K562 (cell line): Measurements from ENCODE around the gene PROKR1. TPM values are rescaled to one million over a fixed set of nuclear protein-coding genes. Genes with fewer than 3 reads are reported as not detected.

Experiments used
- ATAC-seq: fragments of 200-7000 bp; cut with Tn5 transposase; 3 replicates; pipeline ENCODE4 v1.9.1; 2020; ENCODE audit warnings: moderate library complexity
- BruUV-seq: library from RNA; stranded (reverse); fragments of 400-500 nt; replicated peaks from 2 replicates; lab custom pipeline; 2021; lab: Mats Ljungman, UMichigan
- CTCF ChIA-PET: fragments of 300-600 bp; formaldehyde crosslinking; extraction: SDS; loops from one replicate; lab custom pipeline; 2021; ENCODE audit warnings: low intra/inter-chr PET ratio; lab: Yijun Ruan, JAX
- POLR2A ChIA-PET: fragments of 300-600, 350-650 bp; sonication (Branson Sonifier 250); formaldehyde crosslinking; extraction: SDS; loops from one replicate; lab custom pipeline; 2021; ENCODE audit warnings: antibody characterized with exemption, inconsistent platforms; lab: Yijun Ruan, JAX
- DNase-seq, 4 experiments: peaks; one replicate each; pipeline versions ENCODE4 v3.0.0 to v3.0.0-alpha.2; 2011 to 2018; ENCODE audit warnings: low spot score in 3 of 4, mixed read lengths in 3 of 4; ENCODE audit errors: extremely low read depth in 1 of 4
- FAIRE-seq: peaks from 2 replicates; lab custom pipeline; 2011; peaks lifted over from hg19 to GRCh38; lab: Jason Lieb, UNC
- H2AFZ ChIP-seq: 2 replicates; pipeline ENCODE4 v1.6.0; 2011; ENCODE audit warnings: low read depth, low read length, control low read depth, inconsistent platforms
- H3K27ac ChIP-seq: fragments of 200-600 bp; 3 replicates; pipeline ENCODE4 v1.8.0; 2011; ENCODE audit warnings: low read depth, mild to moderate bottlenecking, control low read depth, inconsistent platforms, low read length, moderate library complexity, mixed read lengths; ENCODE audit errors: extremely low read depth
- H3K27me3 ChIP-seq, 2 experiments: fragments of 300-600 bp in 1 of 2; 2 replicates in 1 of 2; 3 replicates in 1 of 2; pipeline versions ENCODE4 v1.6.0 to v1.8.0; 2011; ENCODE audit warnings: inconsistent platforms in 2 of 2, low read length in 2 of 2, mild to moderate bottlenecking in 1 of 2, mixed read lengths in 1 of 2, moderate library complexity in 1 of 2; ENCODE audit not compliant: control insufficient read depth in 2 of 2, insufficient read depth in 2 of 2
- H3K36me3 ChIP-seq: fragments of 300-600 bp; 3 replicates; pipeline ENCODE4 v1.8.0; 2011; ENCODE audit warnings: mild to moderate bottlenecking, low read length, inconsistent platforms; ENCODE audit not compliant: control insufficient read depth, insufficient read depth
- H3K4me1 ChIP-seq, 2 experiments: fragments of 200-600 bp in 1 of 2; replicated peaks in 1 of 2; 2 replicates in 1 of 2; 3 replicates in 1 of 2; pipeline versions ENCODE4 v1.5.1 to v1.8.0; 2011; ENCODE audit warnings: inconsistent platforms in 2 of 2, low read length in 2 of 2, mild to moderate bottlenecking in 1 of 2, mixed read lengths in 1 of 2, moderate library complexity in 1 of 2; ENCODE audit not compliant: control insufficient read depth in 2 of 2, insufficient read depth in 2 of 2
- H3K4me2 ChIP-seq: 2 replicates; pipeline ENCODE4 v1.6.1; 2011; ENCODE audit warnings: low read length, control low read depth, inconsistent platforms, mixed read lengths; ENCODE audit not compliant: insufficient read depth
- H3K4me3 ChIP-seq: fragments of 200-600 bp; sonication (generic), shearing (Covaris generic); 2 replicates; pipeline ENCODE4 v1.5.1; 2016; ENCODE audit warnings: control low read depth, inconsistent platforms
- H3K79me2 ChIP-seq: fragments of 200-600 bp; 3 replicates; pipeline ENCODE4 v1.8.0; 2011; ENCODE audit warnings: low read length, inconsistent platforms; ENCODE audit not compliant: control insufficient read depth, insufficient read depth
- H3K9ac ChIP-seq, 2 experiments: 2 replicates each; pipeline versions ENCODE4 v1.6.0 to v1.6.1; 2011; ENCODE audit warnings: low read depth in 2 of 2, low read length in 2 of 2, control low read depth in 1 of 2, inconsistent platforms in 1 of 2, mild to moderate bottlenecking in 1 of 2, mixed read lengths in 1 of 2; ENCODE audit not compliant: insufficient read depth in 1 of 2
- H3K9me1 ChIP-seq: one replicate; pipeline ENCODE4 v1.6.0; 2011; ENCODE audit warnings: inconsistent platforms, mild to moderate bottlenecking, low read length, moderate library complexity; ENCODE audit not compliant: control insufficient read depth, insufficient read depth
- H3K9me3 ChIP-seq: replicated peaks from 2 replicates; pipeline ENCODE4 v1.5.1; 2011; ENCODE audit warnings: low read depth, low read length, inconsistent platforms; ENCODE audit not compliant: control insufficient read depth, insufficient read depth
- H4K20me1 ChIP-seq: replicated peaks from 2 replicates; pipeline ENCODE4 v1.6.1; 2011; ENCODE audit warnings: low read length, inconsistent platforms, mixed read lengths; ENCODE audit not compliant: control insufficient read depth, insufficient read depth
- BRD9 ChIP-seq: fragments of 450-650 bp; IDR thresholded peaks from 2 replicates; pipeline ENCODE4 v1.6.1; 2018; ENCODE audit warnings: low read depth; ENCODE audit not compliant: partially characterized antibody
- CBFA2T2 ChIP-seq: fragments of 450-650 bp; conservative IDR thresholded peaks from 2 replicates; pipeline ENCODE4 v1.6.1; 2017; ENCODE audit warnings: mild to moderate bottlenecking
- CBX3 ChIP-seq, 2 experiments: IDR thresholded peaks; 1 replicate in 1 of 2; 2 replicates in 1 of 2; pipeline ENCODE4 v1.6.1; 2012; ENCODE audit warnings: inconsistent platforms in 2 of 2, low read length in 2 of 2, borderline replicate concordance in 1 of 2, control low read depth in 1 of 2
- CEBPG ChIP-seq, 3 experiments: fragments of 200-800 bp in 1 of 3; sonication (Bioruptor generic) in 1 of 3; sonication (generic) in 1 of 3; formaldehyde crosslinking in 1 of 3; IDR thresholded peaks in 2 of 3; conservative IDR thresholded peaks in 1 of 3; 2 replicates each; pipeline versions ENCODE4 v1.6.1 to v1.8.0; 2016 to 2022; ENCODE audit warnings: missing compliant biosample characterization in 2 of 3, missing genetic modification characterization in 2 of 3, mild to moderate bottlenecking in 1 of 3, missing genetic modification reagents in 1 of 3
- KDM4B ChIP-seq, 2 experiments: fragments of 450-650 bp in 1 of 2; sonication (generic) in 1 of 2; IDR thresholded peaks; 2 replicates each; pipeline ENCODE4 v1.6.1; 2016 to 2017; ENCODE audit warnings: borderline replicate concordance in 2 of 2, antibody characterized with exemption in 1 of 2, low read depth in 1 of 2, mild to moderate bottlenecking in 1 of 2
- MAZ ChIP-seq, 2 experiments: fragments of 450-650 bp in 1 of 2; sonication (generic) in 1 of 2; formaldehyde crosslinking; IDR thresholded peaks in 1 of 2; conservative IDR thresholded peaks in 1 of 2; 2 replicates each; pipeline versions ENCODE4 v1.4.0 to v1.5.0; 2020; ENCODE audit warnings: mild to moderate bottlenecking in 1 of 2, missing genetic modification reagents in 1 of 2
- MIER1 ChIP-seq: fragments of 450-650 bp; IDR thresholded peaks from 2 replicates; pipeline ENCODE4 v1.6.1; 2016; ENCODE audit warnings: antibody characterized with exemption, mild to moderate bottlenecking, low read depth
- SMAD3 ChIP-seq: fragments of 450-650 bp; formaldehyde crosslinking; conservative IDR thresholded peaks from 2 replicates; pipeline ENCODE4 v1.4.0; 2020; ENCODE audit warnings: mild to moderate bottlenecking
- STAT5A ChIP-seq: IDR thresholded peaks from 2 replicates; pipeline ENCODE4 v1.6.1; 2012; ENCODE audit warnings: low read length, inconsistent platforms, borderline replicate concordance
- TAL1 ChIP-seq: fragments of 450-650 bp; IDR thresholded peaks from 2 replicates; pipeline ENCODE4 v1.6.1; 2016; ENCODE audit warnings: mild to moderate bottlenecking
- TCF3 ChIP-seq: sonication (generic); formaldehyde crosslinking; IDR thresholded peaks from 2 replicates; pipeline ENCODE4 v1.4.0; 2020; ENCODE audit warnings: mild to moderate bottlenecking, missing genetic modification reagents
- TEAD1 ChIP-seq, 2 experiments: fragments of 450-650 bp in 1 of 2; sonication (generic) in 1 of 2; formaldehyde crosslinking; IDR thresholded peaks; 2 replicates each; pipeline versions ENCODE4 v1.4.0 to v1.8.0; 2020 to 2022; ENCODE audit warnings: mild to moderate bottlenecking in 2 of 2, missing genetic modification reagents in 1 of 2
- YY1 ChIP-seq, 3 experiments: IDR thresholded peaks; 2 replicates each; pipeline ENCODE4 v1.6.1; 2011; ENCODE audit warnings: low read length in 2 of 3, mild to moderate bottlenecking in 2 of 3, moderate library complexity in 2 of 3, borderline replicate concordance in 1 of 3, control low read depth in 1 of 3, low read depth in 1 of 3; ENCODE audit not compliant: insufficient read depth in 3 of 3, insufficient replicate concordance in 2 of 3, control insufficient read depth in 1 of 3, insufficient read length in 1 of 3; ENCODE audit errors: extremely low read depth in 1 of 3
- whole genome bisulfite sequencing: fragments of 100-300 bp; shearing (Covaris generic); methylation state at CpG from one replicate; pipeline ENCODE4 v1.1.6; 2016; ENCODE audit warnings: low coverage, mixed read lengths; ENCODE audit not compliant: insufficient coverage; ENCODE audit errors: missing lambda C conversion rate; 5-methylcytosine and 5-hydroxymethylcytosine counted together
- in situ Hi-C: fragments of 300-500 bp; cut with MboI; formaldehyde crosslinking; loops from 4 replicates; pipeline ENCODE4 v1.15.0; 2018; ENCODE audit warnings: inconsistent platforms, mixed read lengths
- intact Hi-C: fragments of 100-400 bp; cut with micrococcal nuclease; formaldehyde crosslinking; loops from 2 replicates; pipeline ENCODE4 v1.14.2; 2022
- polyA plus RNA-seq, 8 experiments: library from polyadenylated mRNA; depleted of rRNA in 4 of 8; stranded (reverse) in 5 of 8; unstranded in 3 of 8; fragments of >200 nt; fragmentation: Nextera tagmentation in 2 of 8; fragmentation: Illumina TruSeq in 1 of 8; extraction: Ambion mirVana in 2 of 8; extraction: Trizol in 1 of 8; gene quantifications; 2 replicates each; pipeline versions ENCODE4 v1.2.1 to v1.2.3, GENCODE V29; 2011 to 2014; ENCODE audit warnings: inconsistent platforms in 1 of 8, missing spikeins in 1 of 8
- total RNA-seq, 7 experiments: library from RNA; depleted of rRNA in 6 of 7; stranded (reverse); fragments of >200 nt in 6 of 7; fragmentation: Illumina TruSeq in 2 of 7; extraction: Trizol in 2 of 7; gene quantifications; 2 replicates each; pipeline versions ENCODE4 v1.2.1 to v1.2.3, GENCODE V29; 2011 to 2021; ENCODE audit warnings: low replicate concordance in 1 of 7
- TF ChIP-seq, protein P1 (sequence below), 2 experiments: IDR thresholded peaks in 1 of 2; conservative IDR thresholded peaks in 1 of 2; 2 replicates each; pipeline ENCODE4 v1.6.1; 2016; ENCODE audit warnings: low read depth in 2 of 2, mild to moderate bottlenecking in 1 of 2, missing compliant biosample characterization in 1 of 2, missing genetic modification characterization in 1 of 2, moderate library complexity in 1 of 2
- TF ChIP-seq, protein P2 (sequence below), 2 experiments: fragments of 450-650 bp in 1 of 2; sonication (generic) in 1 of 2; formaldehyde crosslinking in 1 of 2; IDR thresholded peaks in 1 of 2; conservative IDR thresholded peaks in 1 of 2; 2 replicates each; pipeline versions ENCODE4 v1.6.1 to v1.8.1; 2016 to 2023; ENCODE audit warnings: mild to moderate bottlenecking in 2 of 2, moderate library complexity in 2 of 2, inconsistent platforms in 1 of 2, missing genetic modification reagents in 1 of 2
- TF ChIP-seq, protein P3 (sequence below): fragments of 450-650 bp; IDR thresholded peaks from 2 replicates; pipeline ENCODE4 v1.6.1; 2016

PROKR1 gene
- total and polyA plus RNA-seq, 9 of the 15 experiments (the other 6 are each of a cell fraction or from before 2014, with no cell fraction given), result 0.01 to 0.18 (median 0.09) TPM; not detected in 1

DNA sequence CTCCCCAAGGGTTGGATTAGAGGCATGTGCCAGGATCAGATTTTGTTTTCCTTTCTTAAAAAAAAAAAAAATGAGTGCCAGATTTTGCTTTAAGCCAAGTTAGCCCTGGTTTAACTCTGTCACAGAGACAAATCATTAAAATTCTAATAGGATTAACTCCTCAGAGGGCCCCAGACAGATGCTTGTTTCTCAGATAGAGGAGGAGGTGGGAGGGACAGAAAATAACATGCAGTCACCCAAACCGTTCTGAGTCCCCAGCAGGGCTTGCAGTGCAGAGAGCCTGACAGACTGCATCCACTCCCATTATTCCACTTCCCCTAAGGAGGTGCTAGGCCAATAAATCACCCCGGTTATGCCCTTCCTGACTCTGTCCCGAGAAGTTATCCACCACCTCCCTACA lies 6.3 kb upstream of the PROKR1 start:
- WGBS, result 16% methylated on average over 3 of the region's 3 CpGs
- H3K9ac ChIP-seq, result no peak overlapping the region
- CTCF ChIA-PET, result no interaction called here
- no peaks in the 10 kb centered on the region for H3K4me1 ChIP-seq
- no peaks in the 10 kb centered on the region for H3K36me3 ChIP-seq
- H3K4me2 ChIP-seq, result no peak overlapping the region
- in situ Hi-C loops, result loop anchor here (25.0 kb wide), 1 partner anchor 150 kb away; no protein-coding TSS in a partner anchor
- no peaks in the 10 kb centered on the region for H3K79me2 ChIP-seq
- H3K27me3 ChIP-seq, result no peaks in the 10 kb centered on the region
- no peaks in the 10 kb centered on the region for H3K9me1 ChIP-seq
- 0 out of 2 replicates have a peak, but pooled peaks cover 2% of the 10 kb centered on the region for H3K9me3 ChIP-seq
- no peaks in the 10 kb centered on the region for H4K20me1 ChIP-seq
- no peak for ATAC-seq
- FAIRE-seq, result no peak
- DNase-seq, result no peak
- no peak overlapping the region for H2AFZ ChIP-seq
- no peak overlapping the region for H3K27ac ChIP-seq
- intact Hi-C loops, result no loop called here
- no peak overlapping the region for H3K4me3 ChIP-seq
- no TSS peak for BruUV-seq
- POLR2A ChIA-PET, result no interaction called here
- TF ChIP-seq, protein P1, sequence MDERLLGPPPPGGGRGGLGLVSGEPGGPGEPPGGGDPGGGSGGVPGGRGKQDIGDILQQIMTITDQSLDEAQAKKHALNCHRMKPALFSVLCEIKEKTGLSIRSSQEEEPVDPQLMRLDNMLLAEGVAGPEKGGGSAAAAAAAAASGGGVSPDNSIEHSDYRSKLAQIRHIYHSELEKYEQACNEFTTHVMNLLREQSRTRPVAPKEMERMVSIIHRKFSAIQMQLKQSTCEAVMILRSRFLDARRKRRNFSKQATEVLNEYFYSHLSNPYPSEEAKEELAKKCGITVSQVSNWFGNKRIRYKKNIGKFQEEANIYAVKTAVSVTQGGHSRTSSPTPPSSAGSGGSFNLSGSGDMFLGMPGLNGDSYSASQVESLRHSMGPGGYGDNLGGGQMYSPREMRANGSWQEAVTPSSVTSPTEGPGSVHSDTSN (CRISPR knock-in tag; IDR thresholded peaks at IDR 0.05; ENCODE audit: low read depth), result no peak
- TF ChIP-seq, protein P1 (tag; conservative IDR thresholded peaks at IDR 0.05; ENCODE audit: low read depth), result no peak
- TF ChIP-seq, protein P2, sequence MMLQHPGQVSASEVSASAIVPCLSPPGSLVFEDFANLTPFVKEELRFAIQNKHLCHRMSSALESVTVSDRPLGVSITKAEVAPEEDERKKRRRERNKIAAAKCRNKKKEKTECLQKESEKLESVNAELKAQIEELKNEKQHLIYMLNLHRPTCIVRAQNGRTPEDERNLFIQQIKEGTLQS (IDR thresholded peaks at IDR 0.05), result no peak
- TF ChIP-seq, protein P2 (CRISPR knock-in tag; conservative IDR thresholded peaks at IDR 0.05), result no peak
- TF ChIP-seq, protein P3, sequence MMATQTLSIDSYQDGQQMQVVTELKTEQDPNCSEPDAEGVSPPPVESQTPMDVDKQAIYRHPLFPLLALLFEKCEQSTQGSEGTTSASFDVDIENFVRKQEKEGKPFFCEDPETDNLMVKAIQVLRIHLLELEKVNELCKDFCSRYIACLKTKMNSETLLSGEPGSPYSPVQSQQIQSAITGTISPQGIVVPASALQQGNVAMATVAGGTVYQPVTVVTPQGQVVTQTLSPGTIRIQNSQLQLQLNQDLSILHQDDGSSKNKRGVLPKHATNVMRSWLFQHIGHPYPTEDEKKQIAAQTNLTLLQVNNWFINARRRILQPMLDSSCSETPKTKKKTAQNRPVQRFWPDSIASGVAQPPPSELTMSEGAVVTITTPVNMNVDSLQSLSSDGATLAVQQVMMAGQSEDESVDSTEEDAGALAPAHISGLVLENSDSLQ, result no peak
- TF ChIP-seq CBFA2T2, result no peak
- no peak for TF ChIP-seq CBX3 (IDR thresholded peaks at IDR 0.05; ENCODE audit: borderline replicate concordance in 1 of 2, low read length in 2 of 2)
- no peak for TF ChIP-seq CEBPG (CRISPR knock-in tag; IDR thresholded peaks at IDR 0.05)
- no peak for TF ChIP-seq CEBPG (tag; conservative IDR thresholded peaks at IDR 0.05 in 1 of 2, IDR thresholded peaks at IDR 0.05 in 1 of 2)
- TF ChIP-seq KDM4B (IDR thresholded peaks at IDR 0.05; ENCODE audit: borderline replicate concordance in 2 of 2, low read depth in 1 of 2), result no peak
- no peak for TF ChIP-seq YY1 (IDR thresholded peaks at IDR 0.05; ENCODE audit: borderline replicate concordance in 1 of 3, control insufficient read depth in 1 of 3, extremely low read depth in 1 of 3, insufficient read depth in 3 of 3, insufficient read length in 1 of 3, insufficient replicate concordance in 2 of 3, low read depth in 1 of 3, low read length in 2 of 3)
- TF ChIP-seq TEAD1 (CRISPR knock-in tag; IDR thresholded peaks at IDR 0.05), result no peak
- no peak for TF ChIP-seq SMAD3
- no peak for TF ChIP-seq MAZ (CRISPR knock-in tag; conservative IDR thresholded peaks at IDR 0.05 in 1 of 2, IDR thresholded peaks at IDR 0.05 in 1 of 2)
- no peak for TF ChIP-seq TCF3 (CRISPR knock-in tag)
- no peak for TF ChIP-seq BRD9
- no peak for TF ChIP-seq MIER1
- no peak for TF ChIP-seq STAT5A
- TF ChIP-seq TAL1, result no peak
